ENCODE results near the gene MIPOL1.
"Not testable (repeated sequence)": the region's sequence is repeated elsewhere in the genome, so short reads cannot be mapped to it uniquely, and the experiment has no call there.

Gene MIPOL1

GRCh38 chr14:37443461-37443860 is 245.7 kb downstream of the MIPOL1 start:
- no peak overlapping the region for H3K4me3 Mint-ChIP-seq
- no peak overlapping the region for H3K27ac Mint-ChIP-seq
- no peaks in the 10 kb centered on the region for H3K4me1 Mint-ChIP-seq (ENCODE audit: low read depth)
- H3K36me3 Mint-ChIP-seq (ENCODE audit: low read depth) = no peaks in the 10 kb centered on the region
- no peaks in the 10 kb centered on the region for H3K27me3 Mint-ChIP-seq
- no peaks in the 10 kb centered on the region for H3K9me3 Mint-ChIP-seq

- Mint-ChIP-seq H3K27me3 (no peaks in the 10 kb centered on the region), H3K9me3 (peaks cover 5% of the 10 kb centered on the region), H3K36me3 (ENCODE audit: low read depth) (no peaks in the 10 kb centered on the region), H3K27ac (no peak overlapping the region), H3K4me1 (ENCODE audit: low read depth) (no peaks in the 10 kb centered on the region), H3K4me3 (no peak overlapping the region)
Measured at GRCh38 chr14:37447883-37448391, 250.2 kb downstream of the MIPOL1 start.

GRCh38 chr14:37452323-37452722 is 254.6 kb downstream of the MIPOL1 start:
- Mint-ChIP-seq H3K9me3 (peaks cover 5% of the 10 kb centered on the region), H3K27me3 (no peaks in the 10 kb centered on the region), H3K4me3 (no peak overlapping the region), H3K4me1 (ENCODE audit: low read depth) (no peaks in the 10 kb centered on the region), H3K36me3 (ENCODE audit: low read depth) (no peaks in the 10 kb centered on the region), H3K27ac (no peak overlapping the region)

- Mint-ChIP-seq H3K36me3 (ENCODE audit: low read depth) (no peaks in the 10 kb centered on the region), H3K27me3 (no peaks in the 10 kb centered on the region), H3K9me3 (peaks cover 5% of the 10 kb centered on the region), H3K27ac (no peak overlapping the region), H3K4me1 (ENCODE audit: low read depth) (no peaks in the 10 kb centered on the region), H3K4me3 (no peak overlapping the region)
Measured at GRCh38 chr14:37453985-37454384, 256.2 kb downstream of the MIPOL1 start.

GRCh38 chr14:37457334-37457733 is 259.6 kb downstream of the MIPOL1 start:
- H3K4me3 Mint-ChIP-seq = no peak overlapping the region
- no peaks in the 10 kb centered on the region for H3K4me1 Mint-ChIP-seq (ENCODE audit: low read depth)
- H3K9me3 Mint-ChIP-seq = peaks cover 5% of the 10 kb centered on the region
- no peak overlapping the region for H3K27ac Mint-ChIP-seq
- no peaks in the 10 kb centered on the region for H3K36me3 Mint-ChIP-seq (ENCODE audit: low read depth)
- no peaks in the 10 kb centered on the region for H3K27me3 Mint-ChIP-seq

- not testable (repeated sequence) for H3K4me1 Mint-ChIP-seq (ENCODE audit: low read depth); H3K4me3 Mint-ChIP-seq; H3K27me3 Mint-ChIP-seq; H3K27ac Mint-ChIP-seq; H3K36me3 Mint-ChIP-seq (ENCODE audit: low read depth)
- H3K9me3 Mint-ChIP-seq = peaks cover 20% of the 10 kb centered on the region
Measured at GRCh38 chr14:37462426-37462825, 264.7 kb downstream of the MIPOL1 start.

GRCh38 chr14:37464192-37464858 is 266.6 kb downstream of the MIPOL1 start:
- H3K27me3 Mint-ChIP-seq = no peaks in the 10 kb centered on the region
- no peaks in the 10 kb centered on the region for H3K36me3 Mint-ChIP-seq (ENCODE audit: low read depth)
- H3K9me3 Mint-ChIP-seq = peaks cover 20% of the 10 kb centered on the region
- H3K4me1 Mint-ChIP-seq (ENCODE audit: low read depth) = no peaks in the 10 kb centered on the region
- no peak overlapping the region for H3K27ac Mint-ChIP-seq
- no peak overlapping the region for H3K4me3 Mint-ChIP-seq

GRCh38 chr14:37466003-37466622 is 268.4 kb downstream of the MIPOL1 start:
- Mint-ChIP-seq H3K27ac (no peak overlapping the region), H3K4me1 (ENCODE audit: low read depth) (no peaks in the 10 kb centered on the region), H3K9me3 (peaks cover 15% of the 10 kb centered on the region), H3K36me3 (ENCODE audit: low read depth) (no peaks in the 10 kb centered on the region), H3K4me3 (no peak overlapping the region), H3K27me3 (no peaks in the 10 kb centered on the region)

- Mint-ChIP-seq H3K36me3 (ENCODE audit: low read depth) (no peaks in the 10 kb centered on the region), H3K27me3 (no peaks in the 10 kb centered on the region), H3K9me3 (peaks cover 15% of the 10 kb centered on the region), H3K27ac (no peak overlapping the region), H3K4me1 (ENCODE audit: low read depth) (no peaks in the 10 kb centered on the region), H3K4me3 (no peak overlapping the region)
Measured at GRCh38 chr14:37466623-37467088, 268.9 kb downstream of the MIPOL1 start.

- Mint-ChIP-seq H3K4me3 (no peak overlapping the region), H3K4me1 (ENCODE audit: low read depth) (no peaks in the 10 kb centered on the region), H3K27me3 (no peaks in the 10 kb centered on the region), H3K27ac (no peak overlapping the region), H3K36me3 (ENCODE audit: low read depth) (no peaks in the 10 kb centered on the region), H3K9me3 (peaks cover 5% of the 10 kb centered on the region)
Measured at GRCh38 chr14:37469650-37470049, 271.9 kb downstream of the MIPOL1 start.

GRCh38 chr14:37470251-37470650 is 272.5 kb downstream of the MIPOL1 start:
- no peaks in the 10 kb centered on the region for H3K27me3 Mint-ChIP-seq
- no peak overlapping the region for H3K27ac Mint-ChIP-seq
- peaks cover 6% of the 10 kb centered on the region for H3K9me3 Mint-ChIP-seq
- H3K36me3 Mint-ChIP-seq (ENCODE audit: low read depth) = no peaks in the 10 kb centered on the region
- H3K4me1 Mint-ChIP-seq (ENCODE audit: low read depth) = no peaks in the 10 kb centered on the region
- H3K4me3 Mint-ChIP-seq = no peak overlapping the region

GRCh38 chr14:37472906-37473305 is 275.2 kb downstream of the MIPOL1 start:
- Mint-ChIP-seq H3K4me1 (ENCODE audit: low read depth) (no peaks in the 10 kb centered on the region), H3K27me3 (no peaks in the 10 kb centered on the region), H3K27ac (no peak overlapping the region)

GRCh38 chr14:37474191-37474590 is 276.5 kb downstream of the MIPOL1 start:
- Mint-ChIP-seq H3K27me3 (no peaks in the 10 kb centered on the region), H3K4me1 (ENCODE audit: low read depth) (no peaks in the 10 kb centered on the region), H3K27ac (no peak overlapping the region), H3K4me3 (no peak overlapping the region), H3K9me3 (peaks cover 30% of the 10 kb centered on the region), H3K36me3 (ENCODE audit: low read depth) (no peaks in the 10 kb centered on the region)

More at GRCh38 chr14:37472906-37473305, 275.2 kb downstream of the MIPOL1 start:
- H3K9me3 Mint-ChIP-seq = peaks cover 20% of the 10 kb centered on the region
- no peaks in the 10 kb centered on the region for H3K36me3 Mint-ChIP-seq (ENCODE audit: low read depth)
- H3K4me3 Mint-ChIP-seq = no peak overlapping the region

- H3K27me3 Mint-ChIP-seq = no peaks in the 10 kb centered on the region
- no peaks in the 10 kb centered on the region for H3K4me1 Mint-ChIP-seq (ENCODE audit: low read depth)
- peaks cover 39% of the 10 kb centered on the region for H3K9me3 Mint-ChIP-seq
- no peak overlapping the region for H3K27ac Mint-ChIP-seq
- H3K36me3 Mint-ChIP-seq (ENCODE audit: low read depth) = no peaks in the 10 kb centered on the region
- no peak overlapping the region for H3K4me3 Mint-ChIP-seq
Measured at GRCh38 chr14:37480446-37481290, 282.9 kb downstream of the MIPOL1 start.

- H3K27me3 Mint-ChIP-seq = no peaks in the 10 kb centered on the region
- no peak overlapping the region for H3K27ac Mint-ChIP-seq
- H3K36me3 Mint-ChIP-seq (ENCODE audit: low read depth) = no peaks in the 10 kb centered on the region
- H3K4me1 Mint-ChIP-seq (ENCODE audit: low read depth) = no peaks in the 10 kb centered on the region
- peaks cover 33% of the 10 kb centered on the region for H3K9me3 Mint-ChIP-seq
- no peak overlapping the region for H3K4me3 Mint-ChIP-seq
Measured at GRCh38 chr14:37482428-37482827, 284.7 kb downstream of the MIPOL1 start.
